ENCODE results near the gene NME3.

DNA sequence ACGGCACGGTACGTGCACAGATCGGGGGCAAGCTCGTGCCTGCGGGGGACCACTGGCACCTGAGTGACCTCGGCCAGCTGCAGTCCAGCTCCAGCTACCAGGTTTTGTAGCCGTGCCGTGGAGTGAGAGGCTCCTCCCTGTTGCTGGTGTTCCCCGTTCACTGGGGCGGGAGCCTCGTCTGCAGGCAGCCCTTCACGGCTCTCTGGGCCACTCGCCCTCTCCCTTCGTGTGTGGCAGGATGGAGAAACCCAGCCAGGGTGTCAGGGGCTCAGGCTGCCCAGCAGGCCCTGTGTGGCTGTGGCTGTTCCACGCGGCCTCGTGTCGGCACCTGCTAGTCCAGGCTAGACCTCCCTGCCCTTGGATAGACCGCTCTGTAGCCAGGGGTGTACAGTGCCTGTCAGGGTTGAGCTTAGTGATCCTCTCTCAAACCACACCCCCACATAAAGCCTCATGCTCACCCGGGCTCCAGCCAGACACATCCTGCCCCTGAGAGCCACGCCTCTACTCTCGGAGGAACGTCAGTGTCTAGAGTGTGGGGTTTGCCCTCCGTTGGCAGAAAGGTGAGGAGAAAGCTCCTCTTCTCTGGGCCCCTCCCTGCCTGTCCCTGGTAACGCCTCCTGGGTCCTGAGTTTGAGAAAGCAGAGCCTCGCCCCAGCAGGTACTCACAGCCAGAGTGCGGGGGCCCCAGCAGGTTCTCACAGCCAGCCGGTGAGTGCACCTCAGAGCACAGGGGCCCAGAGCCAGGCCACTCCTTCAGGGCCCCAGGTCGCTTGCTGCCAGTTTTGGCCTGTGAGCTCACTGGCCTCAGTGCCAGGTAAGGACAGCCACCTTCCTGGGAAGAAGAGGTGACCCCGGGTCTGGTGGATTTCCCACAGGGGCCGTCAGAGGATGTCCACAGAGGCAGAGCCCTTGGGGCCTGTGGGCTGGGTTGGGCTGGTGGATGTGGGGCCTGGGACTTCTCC is 27.7 kb downstream of the NME3 start:
- no peak for TF ChIP-seq POLR2A (conservative IDR thresholded peaks at IDR 0.05)
- no peak for TF ChIP-seq ZNF133 (CRISPR knock-in tag; IDR thresholded peaks at IDR 0.05)
- no peak for TF ChIP-seq ZZZ3 (IDR thresholded peaks at IDR 0.05)
- TF ChIP-seq SMARCC2 (IDR thresholded peaks at IDR 0.05; ENCODE audit: low read depth) = no peak
- no peak for TF ChIP-seq ESRRA (IDR thresholded peaks at IDR 0.05; ENCODE audit: borderline replicate concordance, low read depth)
- TF ChIP-seq ZNF143 (CRISPR knock-in tag; IDR thresholded peaks at IDR 0.05) = no peak
- TF ChIP-seq ZNF75A (CRISPR knock-in tag; IDR thresholded peaks at IDR 0.05) = no peak
- no peak for TF ChIP-seq CBX2 (IDR thresholded peaks at IDR 0.05; ENCODE audit: insufficient read depth, low read length, poor library complexity, severe bottlenecking)
- TF ChIP-seq, protein P1, sequence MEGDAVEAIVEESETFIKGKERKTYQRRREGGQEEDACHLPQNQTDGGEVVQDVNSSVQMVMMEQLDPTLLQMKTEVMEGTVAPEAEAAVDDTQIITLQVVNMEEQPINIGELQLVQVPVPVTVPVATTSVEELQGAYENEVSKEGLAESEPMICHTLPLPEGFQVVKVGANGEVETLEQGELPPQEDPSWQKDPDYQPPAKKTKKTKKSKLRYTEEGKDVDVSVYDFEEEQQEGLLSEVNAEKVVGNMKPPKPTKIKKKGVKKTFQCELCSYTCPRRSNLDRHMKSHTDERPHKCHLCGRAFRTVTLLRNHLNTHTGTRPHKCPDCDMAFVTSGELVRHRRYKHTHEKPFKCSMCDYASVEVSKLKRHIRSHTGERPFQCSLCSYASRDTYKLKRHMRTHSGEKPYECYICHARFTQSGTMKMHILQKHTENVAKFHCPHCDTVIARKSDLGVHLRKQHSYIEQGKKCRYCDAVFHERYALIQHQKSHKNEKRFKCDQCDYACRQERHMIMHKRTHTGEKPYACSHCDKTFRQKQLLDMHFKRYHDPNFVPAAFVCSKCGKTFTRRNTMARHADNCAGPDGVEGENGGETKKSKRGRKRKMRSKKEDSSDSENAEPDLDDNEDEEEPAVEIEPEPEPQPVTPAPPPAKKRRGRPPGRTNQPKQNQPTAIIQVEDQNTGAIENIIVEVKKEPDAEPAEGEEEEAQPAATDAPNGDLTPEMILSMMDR (IDR thresholded peaks at IDR 0.05 in 2 of 3, conservative IDR thresholded peaks at IDR 0.05 in 1 of 3; ENCODE audit: insufficient read depth in 2 of 3, low read depth in 1 of 3, low read length in 3 of 3) = no peak
- TF ChIP-seq ZNF121 (CRISPR knock-in tag; conservative IDR thresholded peaks at IDR 0.05) = no peak
